Neural cell (in vitro differentiated cells): ENCODE measurements around the gene SHROOM2.

Experiments
- EP300 ChIP-seq: fragments of 450-650 bp; conservative IDR thresholded peaks from 2 replicates; pipeline ENCODE4 v1.6.1; 2014; ENCODE audit warnings: antibody characterized with exemption, mild to moderate bottlenecking, moderate library complexity; ENCODE audit not compliant: poor library complexity, severe bottlenecking
- EZH2 ChIP-seq: fragments of 200-600, 300-800 bp; shearing (Covaris generic), sonication (generic); IDR thresholded peaks from 2 replicates; pipeline ENCODE4 v1.6.1; 2014; ENCODE audit warnings: antibody characterized with exemption, low read length, borderline replicate concordance, mild to moderate bottlenecking; ENCODE audit not compliant: insufficient read depth, poor library complexity, severe bottlenecking
- TAF1 ChIP-seq: IDR thresholded peaks from 2 replicates; pipeline ENCODE4 v1.6.1; 2012; ENCODE audit warnings: low read depth
- TF ChIP-seq, protein P1 (sequence below): fragments of 450-650 bp; IDR thresholded peaks from 2 replicates; pipeline ENCODE4 v1.5.1; 2014; ENCODE audit warnings: antibody characterized with exemption, mild to moderate bottlenecking, moderate library complexity; ENCODE audit not compliant: poor library complexity, severe bottlenecking

DNA sequence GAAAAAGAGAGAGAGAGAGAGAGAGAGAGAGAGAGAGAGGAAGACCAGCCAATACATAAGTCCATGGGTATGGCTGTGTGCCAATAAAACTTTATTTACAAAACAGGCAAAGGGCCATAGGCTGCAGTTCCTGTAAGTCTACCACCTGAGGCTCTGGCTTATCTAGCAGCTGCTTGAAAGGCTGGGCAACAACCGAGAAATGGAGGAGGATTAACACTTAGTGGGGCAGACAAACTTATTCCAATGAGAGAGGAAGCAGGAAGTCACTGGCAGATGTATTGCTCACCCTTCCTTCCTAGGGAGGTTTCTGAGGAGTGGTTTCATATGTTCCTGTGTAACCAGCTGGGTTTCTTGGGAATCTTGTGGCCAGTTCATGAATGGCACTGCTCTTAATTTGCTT is 15.9 kb upstream of the SHROOM2 start:
- TF ChIP-seq EP300 (no peak), EZH2 (no peak), TAF1 (no peak)
- TF ChIP-seq, protein P1, sequence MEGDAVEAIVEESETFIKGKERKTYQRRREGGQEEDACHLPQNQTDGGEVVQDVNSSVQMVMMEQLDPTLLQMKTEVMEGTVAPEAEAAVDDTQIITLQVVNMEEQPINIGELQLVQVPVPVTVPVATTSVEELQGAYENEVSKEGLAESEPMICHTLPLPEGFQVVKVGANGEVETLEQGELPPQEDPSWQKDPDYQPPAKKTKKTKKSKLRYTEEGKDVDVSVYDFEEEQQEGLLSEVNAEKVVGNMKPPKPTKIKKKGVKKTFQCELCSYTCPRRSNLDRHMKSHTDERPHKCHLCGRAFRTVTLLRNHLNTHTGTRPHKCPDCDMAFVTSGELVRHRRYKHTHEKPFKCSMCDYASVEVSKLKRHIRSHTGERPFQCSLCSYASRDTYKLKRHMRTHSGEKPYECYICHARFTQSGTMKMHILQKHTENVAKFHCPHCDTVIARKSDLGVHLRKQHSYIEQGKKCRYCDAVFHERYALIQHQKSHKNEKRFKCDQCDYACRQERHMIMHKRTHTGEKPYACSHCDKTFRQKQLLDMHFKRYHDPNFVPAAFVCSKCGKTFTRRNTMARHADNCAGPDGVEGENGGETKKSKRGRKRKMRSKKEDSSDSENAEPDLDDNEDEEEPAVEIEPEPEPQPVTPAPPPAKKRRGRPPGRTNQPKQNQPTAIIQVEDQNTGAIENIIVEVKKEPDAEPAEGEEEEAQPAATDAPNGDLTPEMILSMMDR = no peak
